ENCODE data around the gene PRR18.

GRCh38 chr6:166274739-166275370 lies 33.3 kb downstream of the PRR18 start:
- no peak for TF ChIP-seq RBAK (CRISPR knock-in tag; IDR thresholded peaks at IDR 0.05)
- no peak for TF ChIP-seq PRDM15 (CRISPR knock-in tag; IDR thresholded peaks at IDR 0.05)
- no peak for TF ChIP-seq RFX5 (IDR thresholded peaks at IDR 0.05; ENCODE audit: low read depth, low read length)
- no peak for TF ChIP-seq HNF1B (CRISPR knock-in tag; IDR thresholded peaks at IDR 0.05)
- no peak for TF ChIP-seq POLR2A (IDR thresholded peaks at IDR 0.05; ENCODE audit: insufficient read depth in 1 of 2, low read depth in 2 of 2, low read length in 2 of 2)
- no peak for TF ChIP-seq ZNF558 (CRISPR knock-in tag; IDR thresholded peaks at IDR 0.05; ENCODE audit: borderline replicate concordance)
- TF ChIP-seq HNRNPUL1 (IDR thresholded peaks at IDR 0.05; ENCODE audit: low read depth, low read length): no peak
- no peak for TF ChIP-seq MIER3 (CRISPR knock-in tag; IDR thresholded peaks at IDR 0.05; ENCODE audit: borderline replicate concordance)
- TF ChIP-seq ZBTB43 (CRISPR knock-in tag; conservative IDR thresholded peaks at IDR 0.05): no peak
- TF ChIP-seq KDM1A (CRISPR knock-in tag; IDR thresholded peaks at IDR 0.05): no peak

Measured in HepG2 (cell line).